Mucosa of descending colon (tissue), 3 donors: ENCODE measurements around the gene CECR2. TPM values are rescaled to one million over a fixed set of nuclear protein-coding genes. Genes with fewer than 3 reads are reported as not detected.

Experiments
- ATAC-seq: fragments of 200-7000 bp; cut with Tn5 transposase; one replicate; pipeline ENCODE4 v1.9.1; 2020; ENCODE audit warnings: mild to moderate bottlenecking, moderate library complexity
- DNase-seq, 3 donors: peaks; one replicate each; pipeline ENCODE4 v3.0.0-alpha.2; 2020
- H3K36me3 ChIP-seq: fragments of 200-600 bp; one replicate; pipeline ENCODE4 v1.8.0; 2021; ENCODE audit warnings: low read depth, mild to moderate bottlenecking
- H3K4me1 ChIP-seq: fragments of 200-600 bp; one replicate; pipeline ENCODE4 v1.8.0; 2021; ENCODE audit warnings: low read depth, mild to moderate bottlenecking
- H3K4me3 ChIP-seq: fragments of 200-600 bp; one replicate; pipeline ENCODE4 v1.8.0; 2021; ENCODE audit warnings: mild to moderate bottlenecking
- H3K9me3 ChIP-seq: fragments of 200-600 bp; one replicate; pipeline ENCODE4 v1.8.0; 2021; ENCODE audit warnings: mild to moderate bottlenecking
- CTCF ChIP-seq: fragments of 200-600 bp; IDR thresholded peaks from one replicate; pipeline ENCODE4 v1.8.0; 2022; ENCODE audit warnings: antibody characterized with exemption, mild to moderate bottlenecking
- intact Hi-C, 2 donors: fragments of 100-400 bp; cut with DNase I in 1 of 2; cut with micrococcal nuclease in 1 of 2; formaldehyde crosslinking; loops; one replicate each; pipeline versions ENCODE4 v1.11.0 to v1.11.1; 2022; cut with DNase I, micrococcal nuclease
- total RNA-seq, 3 donors: library from RNA; stranded (reverse); fragmentation: NEBNext Ultra II Directional in 2 of 3; extraction: Animal tissue kit (Norgen Biotek cat#: 25700) in 2 of 3; gene quantifications; one replicate each; pipeline versions ENCODE4 v1.2.1 to v1.2.4, GENCODE V29; 2021 to 2023
- donor health status: DM: no; HTN: no; CAD: no; lungs with moderate emphysema.
- donor health status: DM: no; HTN: no; CAD: no.
- donor health status: DM: no; HTN: yes; CAD: no.

CECR2 gene
- total RNA-seq, 3 donors from 2014 or later, result 0.27 to 1.4 (median 0.29) TPM

DNA sequence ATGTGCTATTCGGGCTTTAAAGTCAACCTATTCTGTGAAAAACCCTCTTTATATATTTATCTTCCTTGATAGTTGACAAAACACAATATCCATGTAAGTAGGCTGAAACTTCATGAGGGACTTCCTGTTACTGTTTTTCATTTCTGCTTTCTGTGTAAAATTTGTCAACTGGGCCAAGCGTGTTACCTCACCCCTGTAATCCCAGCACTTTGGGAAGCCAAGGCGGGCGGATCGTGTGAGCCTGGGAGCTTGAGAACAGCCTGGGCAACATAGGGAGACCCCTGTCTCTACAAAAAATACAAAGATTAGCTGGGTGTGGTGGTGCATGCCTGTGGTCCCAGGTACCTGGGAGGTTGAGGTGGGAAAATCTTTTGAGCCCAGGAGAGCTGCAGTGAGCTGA is 127.6 kb downstream of the CECR2 start:
- Histone ChIP-seq H3K4me1 (no peaks in the 10 kb centered on the region), H3K4me3 (no peak overlapping the region), H3K36me3 (no peaks in the 10 kb centered on the region), H3K9me3 (no peaks in the 10 kb centered on the region)
- no peak for TF ChIP-seq CTCF
- DNase-seq, result no peak
- ATAC-seq, result no peak
- intact Hi-C loops, result no loop called here

GRCh38 chr22:17501679-17502285 is 132.5 kb downstream of the CECR2 start:
- intact Hi-C loops, result loop anchor here (10.0 kb wide), 1 partner anchor 427 kb away; no protein-coding TSS in a partner anchor

GRCh38 chr22:17508110-17508509 is 138.8 kb downstream of the CECR2 start:
- Histone ChIP-seq H3K9me3 (no peaks in the 10 kb centered on the region), H3K36me3 (no peaks in the 10 kb centered on the region), H3K4me1 (no peaks in the 10 kb centered on the region), H3K4me3 (no peak overlapping the region)
- intact Hi-C loops, result loop anchor here (10.0 kb wide), 1 partner anchor 433 kb away; no protein-coding TSS in a partner anchor
- no peak for TF ChIP-seq CTCF
- no peak for DNase-seq
- ATAC-seq, result no peak

More at GRCh38 chr22:17501679-17502285, 132.5 kb downstream of the CECR2 start:
- Histone ChIP-seq H3K4me3 (no peak overlapping the region), H3K4me1 (no peaks in the 10 kb centered on the region), H3K9me3 (no peaks in the 10 kb centered on the region), H3K36me3 (no peaks in the 10 kb centered on the region)
- ATAC-seq, result peak; percentile 76
- DNase-seq, result peak in 1 of 3 donors; percentile 76
- TF ChIP-seq CTCF, result no peak

GRCh38 chr22:17512960-17513359 is 143.7 kb downstream of the CECR2 start:
- TF ChIP-seq CTCF, result no peak
- Histone ChIP-seq H3K36me3 (no peaks in the 10 kb centered on the region), H3K4me1 (no peaks in the 10 kb centered on the region), H3K9me3 (no peaks in the 10 kb centered on the region), H3K4me3 (no peak overlapping the region)
- intact Hi-C loops, result no loop called here
- DNase-seq (no peak), ATAC-seq (no peak)

- no peak for ATAC-seq
- H3K36me3 ChIP-seq, result no peaks in the 10 kb centered on the region
- H3K9me3 ChIP-seq, result no peaks in the 10 kb centered on the region
- DNase-seq, result no peak
- no peaks in the 10 kb centered on the region for H3K4me1 ChIP-seq
- intact Hi-C loops, result no loop called here
- no peak for TF ChIP-seq CTCF
- no peak overlapping the region for H3K4me3 ChIP-seq
Observed at GRCh38 chr22:17513612-17514011, 144.4 kb downstream of the CECR2 start.
